ENCODE measurements around the gene GZMB.
"Not testable (repeated sequence)": the region's sequence is repeated elsewhere in the genome, so short reads cannot be mapped to it uniquely, and the experiment has no call there.

Gene GZMB, protein sequence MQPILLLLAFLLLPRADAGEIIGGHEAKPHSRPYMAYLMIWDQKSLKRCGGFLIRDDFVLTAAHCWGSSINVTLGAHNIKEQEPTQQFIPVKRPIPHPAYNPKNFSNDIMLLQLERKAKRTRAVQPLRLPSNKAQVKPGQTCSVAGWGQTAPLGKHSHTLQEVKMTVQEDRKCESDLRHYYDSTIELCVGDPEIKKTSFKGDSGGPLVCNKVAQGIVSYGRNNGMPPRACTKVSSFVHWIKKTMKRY

DNA sequence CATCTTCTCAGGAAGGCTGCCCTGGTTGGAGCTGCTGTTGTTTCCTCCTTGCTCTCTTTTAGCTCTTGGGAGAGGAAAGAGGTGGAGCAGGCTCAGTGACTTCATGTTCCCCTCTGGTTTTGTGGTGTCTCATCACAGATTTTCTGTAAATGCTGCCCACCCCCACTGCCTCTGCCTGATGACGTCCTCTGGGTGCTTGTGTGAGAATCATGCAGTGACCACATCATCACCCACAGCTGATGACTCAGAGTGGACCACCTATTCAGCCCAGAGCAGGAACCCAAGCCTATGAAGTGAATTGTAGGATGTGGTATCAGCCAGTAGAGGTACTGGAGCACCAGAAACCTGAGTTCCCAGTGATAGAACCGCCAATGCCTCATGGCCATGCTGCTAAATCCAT is at the start of gene GZMB:
GZMB (minus strand) TSS at position 33 of the 400 bp plus-strand sequence; CDS start at position 3, 30 bp downstream.
- DNase-seq, result no peak

DNA sequence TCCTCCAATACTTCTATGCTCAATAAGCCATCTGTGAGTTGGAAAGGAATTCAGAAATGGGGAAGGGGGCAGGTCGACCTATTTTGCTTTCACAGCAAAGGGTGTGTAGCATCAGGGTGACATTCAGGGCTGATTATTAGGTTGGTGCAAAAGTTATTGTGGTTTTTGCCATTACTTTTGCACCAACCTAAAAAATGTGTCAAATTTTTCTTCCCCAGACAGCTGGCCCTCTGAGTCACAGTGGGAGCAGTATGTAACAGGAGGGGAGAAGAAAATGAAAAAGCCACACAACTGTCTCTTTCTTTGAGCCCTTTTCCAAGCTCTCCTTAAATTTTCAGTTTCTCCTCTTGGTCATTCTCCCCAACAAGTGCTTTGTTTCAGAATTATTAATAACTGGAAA is 47.1 kb upstream of the GZMB start:
- DNase-seq, result no peak

DNA sequence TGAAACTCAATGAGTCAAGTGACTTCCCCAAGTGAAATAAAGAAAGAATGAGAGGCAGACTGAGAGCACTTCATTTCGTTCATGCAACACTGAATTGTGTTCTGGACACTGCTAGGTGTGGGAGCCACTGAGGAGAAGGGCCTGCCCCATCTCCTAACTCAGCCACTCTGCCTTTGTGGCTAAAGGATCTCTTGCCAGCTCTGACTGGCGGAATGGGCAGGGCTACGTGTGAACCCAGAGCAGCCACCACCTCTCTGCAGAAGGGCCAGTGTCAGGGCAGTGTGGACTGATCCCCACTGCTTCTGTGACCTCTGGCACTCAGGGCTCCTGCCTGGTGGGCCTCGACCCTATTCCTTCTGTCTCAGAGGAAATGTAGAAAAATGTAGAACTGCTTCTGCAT is 46.5 kb upstream of the GZMB start:
- DNase-seq, result no peak

- no peak for DNase-seq
Measured at GRCh38 chr14:24679248-24679961, 45.4 kb upstream of the GZMB start.

GRCh38 chr14:24678801-24679247 is 44.8 kb upstream of the GZMB start:
- DNase-seq, result peak; percentile 86

DNA sequence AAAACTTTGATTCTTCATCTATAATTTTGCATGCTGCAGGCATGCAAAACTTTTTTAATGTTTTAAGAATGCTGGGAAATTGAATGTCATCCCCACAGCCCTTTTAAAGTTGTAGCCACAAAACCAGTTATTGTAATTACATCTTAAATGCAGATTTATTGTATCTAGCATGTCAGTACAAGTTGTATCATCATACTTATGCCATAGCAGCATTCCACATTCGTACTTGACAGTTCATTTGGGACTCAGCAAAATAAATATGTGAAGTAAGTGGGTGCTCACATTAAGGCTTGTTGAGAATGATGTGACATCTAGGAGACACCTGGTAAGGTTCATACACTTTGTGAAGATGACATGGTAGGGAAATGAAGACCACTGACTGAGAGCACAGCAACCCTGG is 44.0 kb upstream of the GZMB start:
- no peak for DNase-seq

DNA sequence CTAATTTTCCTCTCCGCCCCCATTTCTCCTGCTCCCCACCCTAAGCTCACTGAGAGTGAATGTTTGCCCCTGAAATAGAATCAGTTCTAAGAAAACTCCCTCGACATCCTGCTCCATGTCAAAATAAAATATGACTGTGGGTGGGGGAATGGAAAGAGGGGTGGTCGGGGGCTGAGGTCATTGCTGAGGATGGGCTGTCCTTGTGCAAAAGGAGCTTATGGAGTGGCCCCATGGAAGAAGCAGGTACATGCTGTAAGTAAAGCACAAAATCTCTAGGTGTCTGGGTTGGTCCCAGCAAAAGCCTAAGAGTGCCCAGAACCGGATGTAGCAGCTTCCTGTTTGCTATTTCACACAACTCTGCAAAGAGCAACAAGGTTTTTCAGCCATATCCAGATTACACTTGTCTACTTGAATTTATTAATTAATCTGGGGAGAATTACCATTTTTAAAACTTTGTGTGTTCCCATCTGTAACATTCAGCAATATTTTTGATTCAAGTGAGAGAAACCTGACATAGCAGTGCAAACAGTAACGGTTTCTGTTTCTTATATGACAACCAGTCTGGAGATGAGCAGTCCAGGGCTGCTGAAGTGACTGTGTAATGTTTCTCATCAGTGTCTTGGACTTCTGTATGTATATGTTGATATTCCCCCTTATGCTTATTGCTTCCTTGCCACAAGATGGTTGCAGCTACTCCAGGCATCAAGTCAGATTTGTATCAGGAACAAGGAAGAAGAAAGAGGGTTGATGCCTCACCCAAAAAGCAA is 40.4 kb upstream of the GZMB start:
- DNase-seq, result no peak

- DNase-seq, result no peak
Measured at GRCh38 chr14:24673534-24674203, 39.7 kb upstream of the GZMB start.

DNA sequence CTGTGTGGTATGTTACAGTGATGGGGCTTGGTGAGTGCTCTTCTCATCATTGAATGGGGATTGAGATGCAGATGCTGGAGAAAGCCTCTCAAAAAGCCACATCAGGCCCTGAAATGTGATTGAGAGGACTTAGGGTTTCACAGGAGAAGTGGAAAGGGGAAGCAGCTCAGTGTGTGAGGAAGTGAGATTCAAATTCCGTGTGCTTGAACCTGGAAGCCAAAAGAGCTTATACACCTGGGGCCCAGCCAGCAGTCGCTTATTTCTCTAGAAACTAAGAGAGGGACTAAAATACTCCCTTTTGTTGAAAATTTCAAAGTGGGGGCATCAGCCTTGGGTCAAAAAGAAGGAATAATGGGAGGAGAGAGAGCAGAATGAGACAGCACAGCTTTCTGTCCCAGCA is 39.1 kb upstream of the GZMB start:
- no peak for DNase-seq

DNA sequence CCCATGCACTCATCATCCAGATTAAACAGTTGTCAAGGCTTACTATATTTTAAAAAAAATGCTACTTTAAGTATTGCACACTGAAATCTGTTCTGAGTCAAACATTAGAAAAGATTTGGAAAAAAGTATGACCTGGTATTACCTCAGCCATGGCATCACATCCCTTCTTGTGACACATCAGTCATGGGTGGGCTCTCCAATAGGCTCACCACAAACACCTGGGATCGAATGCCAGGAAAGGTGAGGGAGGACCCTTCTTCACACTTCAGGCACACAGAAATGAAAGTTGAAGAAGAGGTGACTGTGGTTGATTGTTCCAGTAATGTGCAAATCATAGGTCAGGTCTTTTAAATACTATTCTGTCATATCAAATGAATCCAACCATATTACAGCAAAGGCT is 36.6 kb upstream of the GZMB start:
- DNase-seq, result no peak

- no peak for DNase-seq
Measured at GRCh38 chr14:24669651-24670050, 35.7 kb upstream of the GZMB start.

DNA sequence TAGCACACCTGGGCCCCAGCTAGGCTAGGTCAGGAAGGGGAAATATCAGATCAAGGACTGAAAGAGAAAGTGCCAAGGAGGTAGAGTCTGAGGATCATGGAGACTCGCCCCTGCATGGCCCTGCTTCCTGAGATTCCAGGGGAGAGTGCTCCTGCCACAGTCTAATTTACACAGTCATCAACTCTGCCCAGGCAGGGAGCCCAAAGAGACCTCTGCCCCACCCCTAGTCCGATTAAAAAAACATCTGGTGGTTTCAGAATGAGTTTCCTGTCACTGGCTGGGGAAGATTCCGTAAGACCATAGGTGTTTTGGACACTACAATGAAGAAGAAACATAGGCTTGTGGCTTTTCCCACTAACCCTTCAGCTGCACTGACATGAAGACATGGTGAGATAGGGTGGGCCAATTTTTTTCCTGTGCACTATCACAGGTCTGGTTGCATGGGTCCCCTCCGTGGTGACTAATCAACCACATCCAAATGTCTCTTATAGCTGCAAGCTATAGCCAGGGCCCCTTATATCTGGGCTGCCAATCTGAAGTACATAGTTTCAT is 31.5 kb upstream of the GZMB start:
- no peak for DNase-seq

DNA sequence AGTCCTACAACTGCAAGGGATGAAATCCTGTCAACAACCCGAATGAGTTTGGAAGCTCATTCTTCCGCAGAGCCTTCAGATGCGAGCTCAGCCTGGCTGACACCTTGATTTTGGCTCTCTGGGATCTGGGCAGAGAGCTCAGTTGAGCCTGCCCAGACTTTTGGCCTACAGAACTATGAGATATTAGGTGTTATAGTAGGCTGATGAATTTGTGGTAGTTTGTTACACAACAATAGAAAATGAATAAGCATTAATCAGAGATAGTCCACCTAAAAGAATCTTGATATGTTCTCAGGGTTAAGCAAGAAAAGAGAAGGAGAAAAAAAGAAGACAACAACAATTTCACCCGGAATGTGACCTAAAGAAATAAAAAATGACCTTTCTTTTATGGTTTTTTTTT is 30.4 kb upstream of the GZMB start:
- no peak for DNase-seq

GRCh38 chr14:24662753-24663152 is 28.8 kb upstream of the GZMB start:
- DNase-seq, result no peak

GRCh38 chr14:24659916-24660570 is 26.1 kb upstream of the GZMB start:
- DNase-seq, result no peak

DNA sequence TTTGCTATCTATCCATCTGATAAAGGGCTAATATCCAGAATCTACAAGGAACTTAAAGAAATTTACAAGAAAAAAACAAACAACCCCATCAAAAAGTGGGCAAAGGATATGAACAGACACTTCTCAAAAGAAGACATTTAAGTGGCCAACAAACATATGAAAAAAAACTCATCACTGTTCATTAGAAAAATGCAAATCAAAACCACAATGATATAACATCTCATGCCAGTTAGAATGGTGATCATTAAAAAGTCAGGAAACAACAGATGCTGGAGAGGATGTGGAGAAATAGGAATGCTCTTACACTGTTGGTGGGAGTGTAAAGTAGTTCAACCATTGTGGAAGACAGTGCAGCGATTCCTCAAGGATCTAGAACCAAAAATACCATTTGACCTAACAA is 14.4 kb upstream of the GZMB start:
- DNase-seq, result not testable (repeated sequence)

DNA sequence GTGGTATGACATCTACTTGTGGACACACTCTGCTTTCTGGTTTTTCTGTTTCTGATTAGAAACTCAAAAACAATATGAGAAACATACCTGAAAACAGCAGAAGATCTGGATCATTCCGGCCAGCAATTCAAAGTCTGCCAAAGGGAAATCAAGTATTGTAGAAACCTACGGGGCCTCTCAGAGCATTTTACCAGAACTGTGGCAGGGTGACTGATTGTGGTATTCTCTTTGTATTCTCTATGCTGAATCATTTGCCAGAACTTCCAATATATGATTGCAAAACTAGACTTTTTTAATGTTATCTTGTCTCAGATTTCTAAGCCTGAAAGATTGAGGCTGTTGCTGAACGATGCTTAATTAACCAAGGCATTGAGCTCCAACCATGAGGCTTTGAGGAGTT is 5.9 kb upstream of the GZMB start:
- no peak for DNase-seq

DNA sequence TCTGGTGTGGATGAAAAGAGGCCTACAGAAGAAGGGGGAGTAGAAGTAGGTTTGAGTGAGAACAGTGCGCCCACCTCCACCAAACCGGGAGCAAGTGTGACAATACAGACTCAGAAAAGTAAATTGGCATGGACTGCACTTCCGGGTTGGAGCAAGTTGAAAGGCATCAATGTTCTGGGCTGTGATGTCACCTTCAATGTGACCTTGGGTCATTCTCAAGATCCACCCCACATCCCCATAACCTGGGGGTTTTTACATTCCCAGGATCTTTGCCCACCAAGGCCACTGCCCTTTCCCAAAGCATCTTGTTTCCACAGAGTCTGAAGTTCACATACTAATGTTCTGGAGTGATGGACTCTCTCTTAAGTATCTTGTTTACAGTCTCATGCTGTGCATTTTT is 5.3 kb upstream of the GZMB start:
- DNase-seq, result no peak

- DNase-seq, result no peak
Measured at GRCh38 chr14:24633353-24633752, 637 bp downstream of the GZMB start.

GRCh38 chr14:24632761-24633160 is 1.2 kb downstream of the GZMB start:
- DNase-seq, result no peak

- DNase-seq, result no peak
Measured at GRCh38 chr14:24632336-24632735, 1.7 kb downstream of the GZMB start.

DNA sequence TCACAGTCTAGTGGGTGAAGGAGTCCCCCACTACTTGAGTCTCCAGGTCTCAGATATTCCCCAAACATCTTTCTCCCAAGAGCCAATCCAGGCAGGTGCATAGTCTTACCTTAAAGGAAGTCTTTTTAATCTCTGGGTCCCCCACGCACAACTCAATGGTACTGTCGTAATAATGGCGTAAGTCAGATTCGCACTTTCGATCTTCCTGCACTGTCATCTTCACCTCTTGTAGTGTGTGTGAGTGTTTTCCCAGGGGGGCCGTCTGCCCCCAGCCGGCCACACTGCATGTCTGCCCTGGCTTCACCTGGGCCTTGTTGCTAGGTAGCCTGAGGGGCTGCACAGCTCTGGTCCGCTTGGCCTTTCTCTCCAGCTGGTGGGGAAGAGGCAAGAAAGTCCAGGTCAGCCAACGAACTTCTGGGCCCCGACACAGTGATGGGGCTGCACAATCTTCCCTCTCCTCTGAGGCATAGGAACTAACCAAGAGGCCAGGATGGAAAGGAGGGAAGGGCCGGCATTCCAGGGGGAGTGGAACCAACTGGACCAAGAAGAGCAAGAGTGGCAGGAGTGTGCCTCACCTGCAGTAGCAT is 2.1 kb downstream of the GZMB start:
- no peak for DNase-seq

Measured in NCI-H1048 (cell line).